ENCODE data around the gene ANGPT4. TPM values are rescaled to one million over a fixed set of nuclear protein-coding genes. Genes with fewer than 3 reads are reported as not detected.

ANGPT4 gene, protein sequence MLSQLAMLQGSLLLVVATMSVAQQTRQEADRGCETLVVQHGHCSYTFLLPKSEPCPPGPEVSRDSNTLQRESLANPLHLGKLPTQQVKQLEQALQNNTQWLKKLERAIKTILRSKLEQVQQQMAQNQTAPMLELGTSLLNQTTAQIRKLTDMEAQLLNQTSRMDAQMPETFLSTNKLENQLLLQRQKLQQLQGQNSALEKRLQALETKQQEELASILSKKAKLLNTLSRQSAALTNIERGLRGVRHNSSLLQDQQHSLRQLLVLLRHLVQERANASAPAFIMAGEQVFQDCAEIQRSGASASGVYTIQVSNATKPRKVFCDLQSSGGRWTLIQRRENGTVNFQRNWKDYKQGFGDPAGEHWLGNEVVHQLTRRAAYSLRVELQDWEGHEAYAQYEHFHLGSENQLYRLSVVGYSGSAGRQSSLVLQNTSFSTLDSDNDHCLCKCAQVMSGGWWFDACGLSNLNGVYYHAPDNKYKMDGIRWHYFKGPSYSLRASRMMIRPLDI
- total RNA-seq: not detected
- long read RNA-seq, partial matches to known transcripts: 0 of 1 reads
- long read RNA-seq, other reads (novel, unspliced or antisense): 1 of 1 reads

DNA sequence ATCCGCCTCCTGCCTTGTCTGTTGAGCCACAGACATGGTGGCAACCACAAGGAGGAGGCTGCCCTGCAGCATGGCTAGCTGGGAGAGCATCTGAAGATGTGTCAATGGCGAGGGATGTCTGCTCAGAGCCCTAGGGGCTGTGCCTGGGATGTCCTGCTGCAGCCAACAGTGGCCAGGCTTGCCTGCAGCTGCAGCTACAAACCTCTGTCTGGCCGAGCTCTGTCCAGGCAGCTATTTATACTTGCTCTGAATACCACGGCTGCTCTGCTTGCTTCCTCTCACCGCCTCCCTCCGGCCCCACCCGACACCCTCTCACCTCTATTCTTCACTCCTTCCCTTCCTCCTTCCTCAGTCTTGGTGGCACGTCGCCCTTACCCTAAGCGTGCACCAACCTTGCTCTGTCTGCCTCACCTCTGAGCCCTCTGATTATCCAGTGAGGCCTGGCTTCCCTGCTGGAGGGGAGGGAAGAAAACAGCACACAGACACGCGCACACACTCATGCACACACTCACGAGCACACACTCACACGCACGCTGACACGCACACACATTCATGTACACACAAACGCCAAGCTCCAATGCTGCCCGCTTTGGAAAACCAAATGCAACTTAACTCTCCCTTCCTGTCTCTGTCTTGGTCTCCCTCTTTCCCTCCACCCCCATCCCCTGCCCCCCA is at the start of gene ANGPT4:
TSS of gene ANGPT4 (minus strand) at position 210 of the 675 bp plus-strand sequence. CDS start at position 90, 120 bp downstream.
- intact Hi-C loops (cut with DNase I, micrococcal nuclease): no loop called here

DNA sequence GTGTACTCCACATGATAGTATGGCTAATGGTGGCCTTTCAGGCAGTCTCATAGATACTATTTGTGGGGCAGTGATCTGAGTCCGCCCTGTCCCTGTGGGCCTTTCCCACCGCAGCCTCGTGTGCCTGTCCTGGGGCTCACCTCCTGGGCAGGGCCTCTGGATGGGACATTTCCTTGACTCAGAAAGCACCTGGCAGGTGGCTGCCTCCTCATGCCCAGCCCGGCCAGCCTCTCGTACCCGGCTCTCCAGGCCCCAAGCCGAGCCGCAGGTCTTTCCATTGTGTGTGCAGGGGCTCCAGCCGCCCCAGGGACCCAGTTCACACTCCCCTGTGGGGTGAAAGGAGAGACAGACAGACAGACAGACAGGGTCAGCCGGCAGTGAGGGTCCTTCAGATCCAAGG is 47.7 kb upstream of the ANGPT4 start:
- DNase-seq (no peak), ATAC-seq (no peak)
- intact Hi-C loops (cut with DNase I, micrococcal nuclease): no loop called here

More for the DNA sequence above, at the start of gene ANGPT4:
- no peak for ATAC-seq
- no peak for DNase-seq

DNA sequence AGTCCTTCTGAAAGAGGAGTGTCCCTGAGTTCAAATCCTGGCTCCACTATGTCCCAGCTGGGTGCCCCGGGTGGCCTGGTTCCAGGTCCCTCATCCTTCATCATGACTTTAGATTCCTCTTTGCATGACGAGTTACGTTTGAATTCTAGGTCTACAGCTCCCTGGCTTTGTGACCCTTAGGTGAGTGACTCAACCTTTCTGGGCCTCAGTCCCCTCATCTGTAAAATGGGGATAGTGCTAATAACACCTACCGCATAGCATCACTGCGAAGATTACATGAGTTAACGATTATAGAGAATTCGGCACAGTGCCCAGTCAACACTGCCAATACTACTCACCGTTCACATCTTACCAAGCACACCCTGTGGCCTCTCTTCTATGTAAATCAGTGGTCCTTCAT is 46.5 kb upstream of the ANGPT4 start:
- intact Hi-C loops (cut with DNase I, micrococcal nuclease): no loop called here
- ATAC-seq (no peak), DNase-seq (no peak)

DNA sequence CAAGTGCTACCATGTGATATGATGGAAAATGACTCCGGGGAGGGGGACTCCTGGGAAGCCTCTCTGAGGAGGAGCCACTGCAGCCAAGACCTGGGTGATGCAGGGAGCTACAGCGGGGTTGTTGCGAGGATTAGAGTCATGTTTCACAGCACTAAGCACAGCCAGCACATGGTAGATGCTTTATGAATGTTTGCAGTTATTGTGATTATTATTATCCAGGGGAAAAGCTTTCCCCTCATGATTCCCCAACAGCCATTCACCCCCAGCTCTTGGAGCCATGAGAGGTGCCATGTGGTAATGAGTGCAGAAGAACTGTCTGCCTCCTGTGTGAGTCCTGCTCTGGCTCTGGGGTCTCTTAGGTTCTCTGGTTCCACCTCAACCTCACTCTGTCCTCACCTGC is 46.1 kb upstream of the ANGPT4 start:
- ATAC-seq (no peak), DNase-seq (no peak)
- intact Hi-C loops (cut with DNase I, micrococcal nuclease): no loop called here

DNA sequence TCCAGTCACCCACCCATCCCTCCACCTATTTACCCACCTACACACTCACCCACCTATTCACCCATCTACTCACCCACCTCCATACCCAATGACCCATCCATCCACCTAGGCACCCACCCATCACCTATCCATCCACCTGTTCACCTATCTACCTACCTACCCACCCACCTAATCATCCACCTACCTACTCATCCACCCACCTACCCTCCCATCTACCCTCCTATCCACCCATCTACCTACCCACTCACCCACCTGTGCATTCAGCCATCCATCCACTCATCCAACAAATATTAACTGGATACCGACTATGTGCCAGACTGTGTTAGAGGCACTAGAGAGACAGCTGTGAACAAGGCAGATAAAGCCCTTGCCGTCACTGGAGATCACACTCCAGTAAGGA is 45.6 kb upstream of the ANGPT4 start:
- DNase-seq (no peak), ATAC-seq (no peak)
- intact Hi-C loops (cut with DNase I, micrococcal nuclease): no loop called here

DNA sequence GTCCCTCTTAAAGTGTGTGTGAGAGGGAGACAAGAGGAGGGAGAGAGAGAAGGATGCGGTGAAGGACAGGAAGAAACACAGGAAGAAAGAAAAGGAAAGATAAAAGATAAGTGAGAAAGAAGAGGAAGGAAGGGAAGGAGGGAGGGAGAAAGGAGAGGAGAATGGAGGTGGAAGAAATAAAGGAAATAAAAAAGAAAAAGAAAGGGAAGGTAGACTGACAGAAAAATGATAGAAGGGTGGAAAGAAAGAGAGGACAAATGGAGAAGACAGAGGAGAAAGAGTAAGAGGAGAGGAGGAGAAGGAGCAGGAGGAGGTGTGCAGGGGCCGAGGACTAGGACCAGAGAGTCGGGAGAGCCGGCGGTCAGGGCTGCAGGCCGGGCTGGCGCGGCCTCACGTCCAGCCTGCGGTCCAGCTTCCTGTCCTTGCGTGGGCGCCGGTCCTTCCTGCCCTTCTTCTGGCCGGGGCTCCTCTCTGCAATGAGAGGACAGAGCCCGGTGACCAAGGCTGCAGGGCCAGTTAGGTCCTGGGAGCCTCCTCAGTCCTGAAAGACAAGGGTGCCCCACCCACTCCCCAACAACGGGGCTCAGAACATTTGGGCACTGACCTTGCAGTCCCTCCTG is 44.0 kb upstream of the ANGPT4 start:
- DNase-seq (no peak), ATAC-seq (no peak)
- intact Hi-C loops (cut with DNase I, micrococcal nuclease): loop anchor here (5.0 to 10.0 kb wide), 2 partner anchors 65 to 143 kb away; no protein-coding TSS in a partner anchor

DNA sequence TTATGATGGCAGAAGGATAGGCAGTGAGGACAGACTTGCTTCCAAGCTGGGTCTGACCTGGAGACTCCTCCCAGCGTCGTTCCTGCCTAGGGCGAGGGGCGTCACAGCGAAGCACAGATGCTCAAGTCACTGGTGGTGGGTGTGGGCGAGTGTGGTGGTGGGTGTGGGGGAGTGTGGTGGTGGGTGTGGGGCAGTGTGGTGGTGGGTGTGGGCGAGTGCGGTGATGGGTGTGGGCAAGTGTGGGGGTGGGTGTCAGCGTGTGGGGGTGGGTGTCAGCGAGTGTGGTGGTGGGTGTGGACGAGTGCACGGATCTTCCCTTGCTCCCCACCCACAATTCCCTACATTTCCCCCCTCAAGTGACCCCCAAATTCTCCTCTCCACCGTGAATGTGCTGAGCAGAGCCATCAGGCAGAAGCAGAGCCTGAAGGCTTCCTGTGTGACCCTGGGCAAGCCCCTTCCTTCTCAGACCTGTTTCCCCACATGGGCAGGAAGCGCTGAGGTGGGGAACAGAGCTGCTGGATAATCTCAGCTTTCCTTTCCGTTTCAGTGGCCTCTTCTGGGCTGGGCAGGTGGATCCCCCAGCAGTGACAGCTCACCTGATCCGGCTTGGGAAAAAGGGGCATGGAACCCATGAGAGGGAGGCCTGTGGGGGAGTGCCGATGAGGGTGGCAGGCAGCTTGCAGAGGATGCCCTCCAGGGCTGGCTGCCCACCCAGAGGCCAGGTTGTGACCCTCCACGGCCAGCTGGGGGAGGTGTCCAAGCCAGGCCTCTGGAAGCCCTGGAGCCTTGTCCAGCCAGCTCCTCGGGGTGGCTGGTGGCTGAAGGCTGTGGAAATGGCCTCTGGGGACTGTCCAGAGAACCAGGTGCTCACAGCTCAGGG is 43.0 kb upstream of the ANGPT4 start:
- intact Hi-C loops (cut with DNase I, micrococcal nuclease): loop anchor here (5.0 to 10.0 kb wide), 2 partner anchors 64 to 142 kb away; no protein-coding TSS in a partner anchor
- ATAC-seq (no peak), DNase-seq (no peak)

DNA sequence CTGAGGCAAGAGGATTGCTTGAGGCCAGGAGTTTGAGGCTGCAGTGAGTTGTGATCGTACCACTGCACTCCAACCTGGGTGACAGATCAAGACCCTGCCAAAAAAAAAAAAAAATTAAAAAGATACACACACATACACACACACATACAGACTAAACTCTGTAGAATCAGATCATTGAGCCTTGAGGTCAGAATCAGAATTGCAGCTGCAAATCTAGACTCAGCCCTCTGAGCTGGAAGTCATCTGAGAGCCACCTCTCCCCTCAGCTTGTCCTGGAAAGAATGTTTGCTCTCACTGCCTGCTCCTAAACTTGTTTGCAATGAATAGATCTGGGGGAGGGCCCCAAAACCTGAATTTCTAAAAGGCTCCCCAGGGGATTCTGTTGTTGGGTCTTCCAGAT is 41.4 kb upstream of the ANGPT4 start:
- DNase-seq (no peak), ATAC-seq (no peak)
- intact Hi-C loops (cut with DNase I, micrococcal nuclease): loop anchor here (5.0 to 10.0 kb wide), 2 partner anchors 63 to 140 kb away; no protein-coding TSS in a partner anchor

DNA sequence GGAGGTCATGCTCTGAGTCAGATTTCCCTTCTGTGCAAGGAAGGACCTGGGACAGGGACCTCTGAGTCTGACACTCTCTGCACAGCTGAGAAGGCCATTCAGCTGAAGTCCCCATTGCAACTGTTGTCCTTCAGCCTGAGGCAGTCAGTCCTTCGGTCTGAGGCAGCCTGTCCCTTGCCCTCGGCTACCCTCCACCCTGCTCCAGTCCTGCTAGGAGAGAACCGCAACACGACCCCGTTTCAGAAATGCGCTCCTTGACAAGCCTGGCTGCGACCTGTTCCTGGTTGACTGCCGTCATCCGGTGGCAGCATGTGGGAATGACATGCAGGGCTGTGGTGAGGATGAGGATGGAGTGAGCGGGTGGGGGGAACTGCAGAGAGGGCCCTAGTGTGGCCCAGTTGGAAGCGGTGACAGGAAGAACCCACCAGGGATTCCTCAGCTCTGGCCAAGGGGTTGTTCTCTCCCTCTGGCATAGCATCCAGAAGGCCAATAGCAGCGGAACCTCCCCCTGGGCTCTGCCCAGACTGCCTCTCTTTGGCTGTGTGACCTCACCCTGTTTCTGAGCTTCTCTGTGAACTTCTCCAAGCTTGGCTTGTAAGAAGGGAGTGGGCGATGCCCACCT is 40.3 kb upstream of the ANGPT4 start:
- ATAC-seq: peak; percentile 83
- DNase-seq: peak in 1 of 2 donors; percentile 66
- intact Hi-C loops (cut with DNase I, micrococcal nuclease): loop anchor here (5.0 to 10.0 kb wide), 2 partner anchors 62 to 139 kb away; no protein-coding TSS in a partner anchor

DNA sequence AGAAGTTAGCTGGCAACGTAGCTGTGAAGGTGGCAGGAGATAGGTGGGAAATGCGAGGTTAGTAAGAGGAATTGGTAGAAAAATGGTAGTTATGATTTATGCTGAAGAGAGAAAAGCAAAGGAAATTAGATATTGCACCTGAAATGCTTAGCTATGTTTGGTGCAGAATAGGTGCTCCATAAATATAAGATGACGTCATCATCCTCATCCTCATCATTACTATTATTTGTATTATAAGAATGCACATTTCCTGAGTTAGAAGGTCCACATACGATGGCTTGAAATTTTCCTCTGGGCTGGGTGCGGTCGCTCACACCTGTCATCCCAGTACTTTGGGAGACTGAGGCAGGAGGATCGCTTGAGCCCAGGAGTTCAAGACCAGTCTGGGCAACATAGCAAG is 39.5 kb upstream of the ANGPT4 start:
- no peak for ATAC-seq
- intact Hi-C loops (cut with DNase I, micrococcal nuclease): loop anchor here (5.0 to 10.0 kb wide), 2 partner anchors 61 to 138 kb away; no protein-coding TSS in a partner anchor
- no peak for DNase-seq

DNA sequence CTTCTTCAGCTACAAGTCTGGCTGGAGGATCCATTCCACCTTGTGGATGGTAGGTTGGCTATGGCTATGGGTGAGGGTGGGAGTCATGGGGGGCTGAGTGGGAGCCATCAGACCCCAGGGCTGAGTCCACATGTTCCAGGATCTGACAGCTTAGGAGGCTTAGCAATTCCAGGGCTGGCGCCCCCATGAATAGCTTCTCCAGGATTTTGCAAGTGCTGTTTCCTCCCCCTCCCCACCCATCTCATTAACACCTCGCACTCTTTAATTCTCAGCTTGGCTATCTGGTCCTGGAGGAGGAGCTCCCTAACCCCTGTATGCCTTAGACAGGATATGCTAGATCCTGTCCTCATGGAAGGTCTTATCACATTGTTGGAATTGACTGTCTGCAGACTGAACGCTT is 39.0 kb upstream of the ANGPT4 start:
- DNase-seq: peak in 1 of 2 donors; percentile 2
- no peak for ATAC-seq
- intact Hi-C loops (cut with DNase I, micrococcal nuclease): loop anchor here (5.0 to 10.0 kb wide), 2 partner anchors 60 to 138 kb away; no protein-coding TSS in a partner anchor

DNA sequence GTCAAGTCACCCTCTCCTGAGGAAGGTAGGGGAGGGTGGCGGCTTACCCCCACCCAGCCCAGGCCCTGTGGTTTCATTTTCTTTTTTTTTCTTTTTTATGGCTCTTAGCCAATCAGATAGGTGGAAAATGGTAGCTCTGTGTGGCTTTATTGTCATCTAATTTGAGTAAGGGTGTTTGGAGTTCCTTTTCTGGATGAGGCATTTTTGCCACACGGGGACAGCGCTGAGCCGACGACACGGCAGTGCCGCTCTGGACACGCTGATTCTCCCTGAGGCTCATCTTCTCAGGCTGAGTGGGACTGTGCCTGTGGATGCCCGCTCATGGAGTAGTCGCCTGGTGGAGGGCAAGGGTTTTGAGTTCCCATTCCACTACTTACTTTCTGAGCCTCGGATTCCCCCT is 37.6 kb upstream of the ANGPT4 start:
- intact Hi-C loops (cut with DNase I, micrococcal nuclease): loop anchor here in 1 of 2 donors (10.0 kb wide), 1 partner anchor 59 kb away; no protein-coding TSS in a partner anchor
- no peak for DNase-seq
- ATAC-seq: no peak

DNA sequence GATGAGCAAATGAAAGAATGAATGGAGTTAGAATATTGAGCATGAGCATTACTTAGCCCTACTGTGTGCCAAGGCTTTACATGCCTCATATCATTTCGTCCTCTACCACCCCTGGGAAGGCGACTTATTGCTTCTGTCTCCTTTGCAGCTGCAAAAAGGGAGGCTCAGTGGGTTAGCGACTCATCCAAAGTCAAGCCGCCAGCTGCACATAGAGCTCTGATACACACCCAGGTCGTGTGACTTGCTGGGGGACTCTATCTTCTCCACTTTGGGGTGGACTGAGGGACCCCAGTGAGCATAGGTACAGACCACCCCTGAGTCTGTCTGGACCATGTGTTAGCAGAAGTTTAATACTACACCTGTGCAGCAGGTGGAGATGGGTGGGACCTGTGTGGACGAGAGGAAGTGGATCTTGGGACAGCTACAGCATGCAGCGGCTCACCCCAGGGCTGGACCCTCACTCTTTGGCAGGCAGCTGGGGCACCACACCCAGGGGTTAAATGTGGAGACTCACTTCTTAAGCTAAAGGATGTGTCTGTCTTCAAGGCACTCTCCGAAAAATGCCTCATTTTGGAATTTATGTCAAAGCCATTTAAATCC is 36.2 kb upstream of the ANGPT4 start:
- intact Hi-C loops (cut with DNase I, micrococcal nuclease): loop anchor here in 1 of 2 donors (10.0 kb wide), 1 partner anchor 57 kb away; no protein-coding TSS in a partner anchor
- DNase-seq: no peak
- ATAC-seq: no peak

DNA sequence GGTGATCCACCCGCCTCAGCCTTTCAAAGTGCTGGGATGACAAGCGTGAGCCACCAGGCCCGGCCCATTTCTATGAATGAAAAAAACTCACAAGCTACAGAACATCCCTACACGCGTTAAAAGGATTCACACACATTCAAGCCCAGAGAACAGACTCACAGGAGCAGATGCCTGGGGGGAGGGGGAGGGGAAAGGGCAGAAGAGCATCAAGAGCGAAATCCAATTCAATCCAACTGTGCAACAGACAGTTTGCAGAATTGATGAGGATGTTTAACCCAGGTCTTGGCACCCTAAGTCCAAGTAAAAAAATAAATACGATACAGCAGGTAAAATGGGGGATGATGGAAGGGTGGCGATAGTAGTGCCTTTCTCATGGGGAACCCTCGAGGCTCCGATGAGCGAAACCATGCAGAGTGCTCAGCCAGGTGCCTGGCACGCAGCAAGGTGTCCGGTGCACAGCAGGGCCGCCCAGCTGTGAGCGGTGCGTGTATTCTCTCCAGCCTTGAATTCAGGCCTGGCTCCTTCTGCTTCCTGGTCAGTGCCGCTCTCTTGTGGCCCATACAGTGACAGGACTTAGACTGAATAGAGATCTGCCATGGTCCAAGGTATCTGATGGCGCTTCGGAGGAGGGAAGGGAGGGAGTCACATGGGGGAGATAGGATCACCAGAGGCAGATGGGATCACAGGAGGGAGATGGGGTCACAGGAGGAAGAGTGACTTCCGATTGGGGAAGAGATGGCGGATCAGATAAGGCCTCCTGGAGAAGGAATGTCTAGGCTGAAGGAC is 35.4 kb upstream of the ANGPT4 start:
- intact Hi-C loops (cut with DNase I, micrococcal nuclease): loop anchor here in 1 of 2 donors (10.0 kb wide), 1 partner anchor 57 kb away; no protein-coding TSS in a partner anchor
- DNase-seq (no peak), ATAC-seq (no peak)

DNA sequence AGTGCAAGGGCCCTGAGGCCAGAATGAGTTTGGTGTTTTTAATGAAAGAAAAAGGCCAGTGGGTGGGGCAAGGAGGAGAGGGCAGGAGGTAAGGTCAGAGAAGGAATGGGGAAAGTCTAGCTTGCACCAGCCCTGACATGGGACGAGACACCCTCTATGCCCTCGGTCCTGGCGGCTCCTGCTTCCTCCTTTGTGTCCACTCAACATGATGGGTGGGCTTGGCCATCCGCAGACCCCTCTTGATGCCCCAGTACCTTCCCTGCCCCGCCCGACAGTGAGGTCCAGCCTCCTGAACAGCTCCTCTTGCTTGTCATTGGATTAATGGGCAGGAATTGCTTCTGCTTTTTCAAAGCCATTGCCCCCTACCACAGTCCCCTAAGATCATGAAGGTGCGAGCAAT is 33.6 kb upstream of the ANGPT4 start:
- DNase-seq (no peak), ATAC-seq (no peak)
- intact Hi-C loops (cut with DNase I, micrococcal nuclease): loop anchor here in 1 of 2 donors (10.0 kb wide), 1 partner anchor 55 kb away; no protein-coding TSS in a partner anchor

DNA sequence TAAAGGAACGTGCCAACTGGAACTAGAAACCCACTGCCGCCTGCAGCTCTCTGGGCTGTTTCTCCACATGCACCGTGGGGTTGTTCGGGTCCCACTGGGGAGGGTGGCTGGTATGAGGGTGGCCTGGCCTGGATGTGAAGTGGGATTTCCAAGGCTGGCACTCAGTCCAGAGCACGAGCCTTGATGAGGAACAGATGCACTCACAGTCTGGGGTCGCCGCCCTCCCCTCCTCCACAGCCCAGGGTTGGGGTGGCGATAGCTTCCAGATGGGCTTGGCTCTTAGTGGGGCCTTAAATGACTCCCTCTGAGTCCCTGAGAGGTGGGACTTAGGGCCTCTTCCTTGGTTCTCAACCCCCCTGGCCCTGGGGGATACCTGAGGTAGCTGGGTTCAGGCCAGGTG is 30.7 kb upstream of the ANGPT4 start:
- intact Hi-C loops (cut with DNase I, micrococcal nuclease): no loop called here
- ATAC-seq (no peak), DNase-seq (no peak)

Data from left colon (tissue), 2 donors.